ENCODE measurements around the gene EPSTI1.

GRCh38 chr13:42836930-42837690 lies 154.9 kb downstream of the EPSTI1 start:
- peak; percentile 57 for TF ChIP-seq CTCF (IDR thresholded peaks at IDR 0.05)
- no peak; the same call in 1 of the 2 replicates for TF ChIP-seq TEAD4 (IDR thresholded peaks at IDR 0.05; ENCODE audit: borderline replicate concordance, insufficient read depth)
- TF ChIP-seq POLR2AphosphoS5 (IDR thresholded peaks at IDR 0.05; ENCODE audit: low read depth, low read length): no peak
- TF ChIP-seq RAD21 (IDR thresholded peaks at IDR 0.05; ENCODE audit: low read length): peak; percentile 63
- TF ChIP-seq SIN3A (IDR thresholded peaks at IDR 0.05; ENCODE audit: borderline replicate concordance, low read depth, low read length): no peak
- TF ChIP-seq EP300 (IDR thresholded peaks at IDR 0.05; ENCODE audit: borderline replicate concordance in 1 of 2, low read depth in 1 of 2, low read length in 1 of 2): no peak
- TF ChIP-seq FOXJ3 (CRISPR knock-in tag; IDR thresholded peaks at IDR 0.05): no peak
- TF ChIP-seq FOSL2 (IDR thresholded peaks at IDR 0.05; ENCODE audit: borderline replicate concordance, low read depth): no peak
- no peak for TF ChIP-seq NFIC (IDR thresholded peaks at IDR 0.05; ENCODE audit: borderline replicate concordance)
- TF ChIP-seq ZBTB33 (IDR thresholded peaks at IDR 0.05; ENCODE audit: borderline replicate concordance, low read depth): no peak
- TF ChIP-seq EZH2phosphoT487 (IDR thresholded peaks at IDR 0.05; ENCODE audit: borderline replicate concordance, low read depth): no peak
